ENCODE data around the gene UNK. TPM values are rescaled to one million over a fixed set of nuclear protein-coding genes. Genes with fewer than 3 reads are reported as not detected.

The UNK gene
- total RNA-seq, 2 experiments from 2014 or later: 33.7 to 36.1 TPM

DNA sequence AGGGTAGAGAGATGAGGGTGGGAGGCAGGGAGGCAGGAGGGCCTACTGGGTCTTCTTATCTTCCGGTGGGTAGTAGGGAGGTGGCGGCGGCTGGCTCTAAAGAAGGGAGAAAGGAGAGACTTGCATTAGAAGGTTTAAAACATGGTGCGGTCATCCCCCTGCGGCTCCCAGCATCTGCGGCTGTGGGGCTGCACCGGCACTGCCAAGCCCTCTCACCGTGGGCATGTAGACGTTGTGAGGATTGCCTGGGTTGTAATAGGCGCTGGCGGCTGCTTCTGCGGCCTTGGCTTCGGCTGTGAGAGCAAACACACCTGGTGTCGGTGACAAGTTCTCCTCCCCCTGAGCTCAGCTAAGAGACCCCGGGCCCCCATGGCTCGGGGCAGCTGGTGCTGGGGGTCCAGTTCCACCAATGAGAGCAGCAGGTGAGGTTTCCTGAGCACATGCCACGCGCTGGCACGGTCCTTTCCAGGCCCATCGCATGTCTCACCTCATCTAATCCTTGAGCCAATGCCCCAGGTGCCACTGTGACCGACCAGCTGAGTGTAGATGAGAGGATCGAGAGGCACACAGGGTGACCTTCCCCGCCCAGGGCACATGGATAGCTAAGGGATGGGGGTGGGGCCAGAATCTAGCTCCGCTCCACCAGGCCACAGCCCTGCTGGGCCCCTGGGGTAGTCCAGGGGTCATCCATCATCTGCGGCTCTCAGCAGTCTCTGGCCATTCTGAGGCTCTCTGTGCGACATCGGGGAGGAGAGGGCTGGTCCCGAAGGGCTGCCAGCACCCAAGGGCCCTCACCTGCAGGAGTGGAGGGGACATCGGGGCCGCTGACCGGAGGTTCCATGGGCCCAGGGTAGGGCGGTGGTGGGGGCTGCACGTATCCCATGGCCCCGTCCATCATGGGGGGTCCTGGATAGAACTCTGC lies 62.3 kb downstream of the UNK start:
- intact Hi-C loops (cut with DNase I, micrococcal nuclease): loop anchor here in 1 of 2 experiments (5.0 kb wide), 1 partner anchor 70 kb away; a partner anchor contains a TSS
- TF ChIP-seq, protein P1, sequence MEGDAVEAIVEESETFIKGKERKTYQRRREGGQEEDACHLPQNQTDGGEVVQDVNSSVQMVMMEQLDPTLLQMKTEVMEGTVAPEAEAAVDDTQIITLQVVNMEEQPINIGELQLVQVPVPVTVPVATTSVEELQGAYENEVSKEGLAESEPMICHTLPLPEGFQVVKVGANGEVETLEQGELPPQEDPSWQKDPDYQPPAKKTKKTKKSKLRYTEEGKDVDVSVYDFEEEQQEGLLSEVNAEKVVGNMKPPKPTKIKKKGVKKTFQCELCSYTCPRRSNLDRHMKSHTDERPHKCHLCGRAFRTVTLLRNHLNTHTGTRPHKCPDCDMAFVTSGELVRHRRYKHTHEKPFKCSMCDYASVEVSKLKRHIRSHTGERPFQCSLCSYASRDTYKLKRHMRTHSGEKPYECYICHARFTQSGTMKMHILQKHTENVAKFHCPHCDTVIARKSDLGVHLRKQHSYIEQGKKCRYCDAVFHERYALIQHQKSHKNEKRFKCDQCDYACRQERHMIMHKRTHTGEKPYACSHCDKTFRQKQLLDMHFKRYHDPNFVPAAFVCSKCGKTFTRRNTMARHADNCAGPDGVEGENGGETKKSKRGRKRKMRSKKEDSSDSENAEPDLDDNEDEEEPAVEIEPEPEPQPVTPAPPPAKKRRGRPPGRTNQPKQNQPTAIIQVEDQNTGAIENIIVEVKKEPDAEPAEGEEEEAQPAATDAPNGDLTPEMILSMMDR (IDR thresholded peaks at IDR 0.05): no peak
- Histone ChIP-seq H3K27me3 (ENCODE audit: control insufficient read depth in 1 of 2, insufficient read depth in 2 of 2, low read length in 2 of 2) (no peaks in the 10 kb centered on the region), H3K9me3 (ENCODE audit: control insufficient read depth in 1 of 2, insufficient read depth in 1 of 2, low read length in 2 of 2) (no peaks in the 10 kb centered on the region), H3K4me3 (ENCODE audit: low read length) (no peak overlapping the region), H3K36me3 (ENCODE audit: insufficient read depth, low read length) (peaks cover 66% of the 10 kb centered on the region), H3K27ac (ENCODE audit: low read depth in 1 of 2, low read length in 2 of 2) (no peak overlapping the region), H3K4me1 (ENCODE audit: insufficient read depth, low read length) (peaks cover 56% of the 10 kb centered on the region)
- H3K4me1 Mint-ChIP-seq (ENCODE audit: low read depth): peaks cover 26% of the 10 kb centered on the region
- H3K9me3 Mint-ChIP-seq: no peaks in the 10 kb centered on the region
- ATAC-seq (ENCODE audit: poor library complexity): no peak
- no peaks in the 10 kb centered on the region for H3K27me3 Mint-ChIP-seq
- peak overlapping the region; percentile 38 for H3K4me3 Mint-ChIP-seq
- ChIA-PET POLR2A (interaction anchor here (0.6 to 4.5 kb wide), 8 partner anchors 7 to 93 kb away, joined by 3 to 125 read pairs (median 4); partner anchors contain the start of genes UNK and WBP2), CTCF (interaction anchor here (0.9 to 3.7 kb wide), 7 partner anchors 11 to 93 kb away, joined by 3 to 18 read pairs (median 3); no protein-coding TSS in a partner anchor)
- DNase-seq: peak in 1 of 14 experiments; percentile 27
- H3K36me3 Mint-ChIP-seq (ENCODE audit: low read depth): peaks cover 80% of the 10 kb centered on the region
- no peak overlapping the region for H3K27ac Mint-ChIP-seq

DNA sequence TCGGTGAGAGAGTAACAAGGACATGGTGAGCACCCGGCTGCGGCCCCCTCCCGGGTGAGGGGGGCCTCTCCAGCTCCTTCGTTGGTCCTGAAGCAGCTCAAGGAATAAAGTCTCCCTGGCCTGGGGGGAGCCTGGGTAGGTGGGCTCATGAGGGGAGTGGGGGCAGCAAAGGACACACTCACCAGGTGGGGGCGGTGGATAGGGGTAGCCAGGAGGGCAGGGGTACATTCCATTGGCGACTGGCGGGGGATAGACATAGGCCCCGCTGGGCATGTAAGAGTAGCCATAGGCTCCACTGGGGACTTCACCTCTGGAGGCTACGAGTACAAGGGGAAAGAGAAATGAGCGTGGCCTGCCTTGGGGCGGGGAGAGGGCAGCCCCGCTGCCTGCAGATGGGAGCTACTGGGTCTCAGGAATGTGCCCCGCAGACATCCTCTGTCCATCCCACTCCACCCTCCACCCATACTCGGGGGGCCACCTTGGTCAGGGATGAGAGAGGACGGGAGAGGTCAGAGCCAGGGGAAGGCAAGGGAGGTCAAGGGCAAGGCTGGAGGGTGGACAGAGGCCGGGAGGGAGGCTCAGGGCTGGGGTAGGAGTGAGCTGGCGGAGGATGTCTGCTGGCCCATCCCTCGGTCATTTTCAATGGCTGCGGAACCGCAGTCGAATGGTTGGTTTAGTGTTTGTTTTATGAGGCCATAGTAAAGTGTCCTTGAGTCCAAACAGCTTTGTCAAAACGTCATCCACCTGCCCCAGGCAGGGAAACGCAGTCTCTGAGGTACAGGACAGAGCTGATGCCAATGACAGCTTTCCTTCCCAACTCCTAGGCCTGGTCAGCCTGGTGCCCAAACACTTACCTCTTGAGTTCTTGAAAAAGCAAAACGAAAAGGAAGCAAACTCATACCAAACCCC lies 63.3 kb downstream of the UNK start:
- peaks cover 62% of the 10 kb centered on the region for H3K36me3 ChIP-seq (ENCODE audit: insufficient read depth, low read length)
- Mint-ChIP-seq H3K27me3 (no peaks in the 10 kb centered on the region), H3K36me3 (ENCODE audit: low read depth) (peaks cover 76% of the 10 kb centered on the region)

More for the DNA sequence above, 63.3 kb downstream of the UNK start:
- no peak for ATAC-seq (ENCODE audit: poor library complexity)
- intact Hi-C loops (cut with DNase I, micrococcal nuclease): loop anchor here in 1 of 2 experiments (1.0 to 5.0 kb wide), 2 partner anchors 71 to 95 kb away; a partner anchor contains a TSS
- H3K9me3 Mint-ChIP-seq: no peaks in the 10 kb centered on the region
- no peaks in the 10 kb centered on the region for H3K27me3 ChIP-seq (ENCODE audit: control insufficient read depth in 1 of 2, insufficient read depth in 2 of 2, low read length in 2 of 2)
- POLR2A ChIA-PET: interaction anchor here (0.6 to 4.5 kb wide), 9 partner anchors 6 to 94 kb away, joined by 3 to 125 read pairs (median 3); partner anchors contain the start of gene WBP2
- CTCF ChIA-PET: interaction anchor here (0.9 to 3.7 kb wide), 8 partner anchors 10 to 94 kb away, joined by 3 to 18 read pairs (median 4); no protein-coding TSS in a partner anchor
- no peak overlapping the region for H3K27ac ChIP-seq (ENCODE audit: low read depth in 1 of 2, low read length in 2 of 2)
- H3K4me3 Mint-ChIP-seq: peak overlapping the region; percentile 75
- peaks cover 47% of the 10 kb centered on the region for H3K4me1 ChIP-seq (ENCODE audit: insufficient read depth, low read length)
- TF ChIP-seq, protein P1 (IDR thresholded peaks at IDR 0.05): no peak
- peak in 1 of 14 experiments; percentile 28 for DNase-seq
- peaks cover 26% of the 10 kb centered on the region for H3K4me1 Mint-ChIP-seq (ENCODE audit: low read depth)
- H3K9me3 ChIP-seq (ENCODE audit: control insufficient read depth in 1 of 2, insufficient read depth in 1 of 2, low read length in 2 of 2): no peaks in the 10 kb centered on the region
- no peak overlapping the region for H3K4me3 ChIP-seq (ENCODE audit: low read length)
- H3K27ac Mint-ChIP-seq: peak overlapping the region; percentile 79

Measured in CD4-positive, alpha-beta T cell (primary cell).